NCI-H446 (cell line): ENCODE results near the gene ZNRF1.
A peak's percentile ranks its signal among the peaks of the same experiment; 100 is the strongest.

Experiments used
- DNase-seq, 2 experiments: peaks; one replicate each; lab custom pipeline; 2025; lab: John Stamatoyannopoulos, UW

Gene ZNRF1

GRCh38 chr16:75061669-75062068 lies 62.8 kb downstream of the ZNRF1 start:
- no peak for DNase-seq

GRCh38 chr16:75062135-75062975 lies 63.5 kb downstream of the ZNRF1 start:
- no peak for DNase-seq

- DNase-seq = no peak
Observed at GRCh38 chr16:75062976-75063346, 64.1 kb downstream of the ZNRF1 start.

GRCh38 chr16:75063549-75064088 lies 64.8 kb downstream of the ZNRF1 start:
- DNase-seq = no peak

- no peak for DNase-seq
Observed at GRCh38 chr16:75064403-75065148, 65.8 kb downstream of the ZNRF1 start.

GRCh38 chr16:75065149-75065505 lies 66.3 kb downstream of the ZNRF1 start:
- no peak for DNase-seq

- no peak for DNase-seq
Observed at GRCh38 chr16:75065521-75066149, 66.8 kb downstream of the ZNRF1 start.

GRCh38 chr16:75066861-75067447 lies 68.1 kb downstream of the ZNRF1 start:
- DNase-seq = no peak

GRCh38 chr16:75068085-75069031 lies 69.5 kb downstream of the ZNRF1 start:
- no peak for DNase-seq

GRCh38 chr16:75070012-75070841 lies 71.4 kb downstream of the ZNRF1 start:
- peak; percentile 3 to 78 for DNase-seq

GRCh38 chr16:75071621-75072020 lies 72.8 kb downstream of the ZNRF1 start:
- no peak for DNase-seq

- DNase-seq = no peak
Observed at GRCh38 chr16:75072239-75072947, 73.6 kb downstream of the ZNRF1 start.

- no peak for DNase-seq
Observed at GRCh38 chr16:75073545-75074303, 74.9 kb downstream of the ZNRF1 start.

- no peak for DNase-seq
Observed at GRCh38 chr16:75074304-75074793, 75.5 kb downstream of the ZNRF1 start.

- DNase-seq = no peak
Observed at GRCh38 chr16:75074920-75075687, 76.3 kb downstream of the ZNRF1 start.

GRCh38 chr16:75075688-75076268 lies 77.0 kb downstream of the ZNRF1 start:
- no peak for DNase-seq

GRCh38 chr16:75078886-75079285 lies 80.1 kb downstream of the ZNRF1 start:
- no peak for DNase-seq
